Measurements from ENCODE around the gene LAMP5.

DNA sequence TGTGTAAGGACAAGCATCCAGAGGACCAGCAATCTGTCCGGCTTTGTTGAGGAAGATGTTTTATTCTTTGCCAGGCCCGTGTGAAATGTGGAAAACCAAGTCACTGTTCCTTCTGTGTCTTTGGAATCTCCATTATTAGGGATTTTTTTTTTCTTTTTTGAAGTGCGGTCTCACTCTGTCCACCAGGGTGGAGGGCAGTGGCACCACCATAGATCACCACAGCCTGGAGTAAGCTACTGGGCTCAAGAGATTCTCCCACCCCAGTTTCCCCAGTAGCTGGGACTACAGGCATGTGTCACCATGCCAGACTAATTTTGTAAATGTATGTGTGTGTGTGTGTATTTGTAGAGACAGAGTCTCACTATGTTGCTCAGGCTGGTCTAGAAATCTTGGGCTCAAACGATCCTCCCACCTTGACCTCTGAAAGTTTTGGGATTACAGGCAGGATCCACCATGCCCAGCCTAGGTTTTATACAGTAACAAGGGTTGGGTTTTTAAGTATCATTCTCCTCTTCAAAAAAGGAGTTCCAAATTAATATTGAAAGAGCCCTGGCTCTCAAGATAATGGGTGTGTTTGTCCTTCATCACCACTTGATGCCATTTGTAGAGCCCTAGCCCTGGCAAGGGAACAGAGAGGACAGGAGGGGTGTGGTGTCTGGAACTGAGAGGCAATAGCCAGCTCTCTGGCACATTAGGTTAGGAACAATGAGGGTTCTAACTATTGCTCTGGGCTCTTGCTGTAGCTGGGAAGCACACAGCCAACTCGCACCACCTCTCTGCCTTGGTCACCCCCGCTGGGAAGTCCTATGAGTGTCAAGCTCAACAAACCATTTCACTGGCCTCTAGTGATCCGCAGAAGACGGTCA lies 3.1 kb downstream of the LAMP5 start:
- TF ChIP-seq, protein P1, sequence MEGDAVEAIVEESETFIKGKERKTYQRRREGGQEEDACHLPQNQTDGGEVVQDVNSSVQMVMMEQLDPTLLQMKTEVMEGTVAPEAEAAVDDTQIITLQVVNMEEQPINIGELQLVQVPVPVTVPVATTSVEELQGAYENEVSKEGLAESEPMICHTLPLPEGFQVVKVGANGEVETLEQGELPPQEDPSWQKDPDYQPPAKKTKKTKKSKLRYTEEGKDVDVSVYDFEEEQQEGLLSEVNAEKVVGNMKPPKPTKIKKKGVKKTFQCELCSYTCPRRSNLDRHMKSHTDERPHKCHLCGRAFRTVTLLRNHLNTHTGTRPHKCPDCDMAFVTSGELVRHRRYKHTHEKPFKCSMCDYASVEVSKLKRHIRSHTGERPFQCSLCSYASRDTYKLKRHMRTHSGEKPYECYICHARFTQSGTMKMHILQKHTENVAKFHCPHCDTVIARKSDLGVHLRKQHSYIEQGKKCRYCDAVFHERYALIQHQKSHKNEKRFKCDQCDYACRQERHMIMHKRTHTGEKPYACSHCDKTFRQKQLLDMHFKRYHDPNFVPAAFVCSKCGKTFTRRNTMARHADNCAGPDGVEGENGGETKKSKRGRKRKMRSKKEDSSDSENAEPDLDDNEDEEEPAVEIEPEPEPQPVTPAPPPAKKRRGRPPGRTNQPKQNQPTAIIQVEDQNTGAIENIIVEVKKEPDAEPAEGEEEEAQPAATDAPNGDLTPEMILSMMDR (IDR thresholded peaks at IDR 0.05), result no peak
- TF ChIP-seq POLR2AphosphoS5 (IDR thresholded peaks at IDR 0.05) (no peak), POLR2A (IDR thresholded peaks at IDR 0.05) (no peak), EP300 (IDR thresholded peaks at IDR 0.05) (no peak)

All from upper lobe of left lung (tissue), 4 donors.